Keratinocyte (primary cell): Measurements from ENCODE around the gene STX19. TPM values are rescaled to one million over a fixed set of nuclear protein-coding genes. Genes with fewer than 3 reads are reported as not detected.
A peak's percentile ranks its signal among the peaks of the same experiment; 100 is the strongest.

ENCODE experiments used
- DNase-seq: peaks from one replicate; pipeline ENCODE4 v3.0.0-alpha.2; 2011; ENCODE audit warnings: low read depth, missing footprints, low spot score
- FAIRE-seq: peaks from 2 replicates; lab custom pipeline; 2011; peaks lifted over from hg19 to GRCh38; lab: Jason Lieb, UNC
- H2AFZ ChIP-seq: 2 replicates; pipeline ENCODE4 v1.6.0; 2012; ENCODE audit warnings: low read length, control low read depth, inconsistent platforms; ENCODE audit not compliant: control insufficient read depth
- H3K27ac ChIP-seq: 2 replicates; pipeline ENCODE4 v1.5.1; 2011; ENCODE audit warnings: low read length; ENCODE audit not compliant: control insufficient read depth, insufficient read depth
- H3K27me3 ChIP-seq: 3 replicates; pipeline ENCODE4 v1.6.0; 2011; ENCODE audit warnings: low read length; ENCODE audit not compliant: control insufficient read depth, insufficient read depth; ENCODE audit errors: extremely low read depth
- H3K36me3 ChIP-seq, 2 experiments: 2 replicates in 1 of 2; 3 replicates in 1 of 2; pipeline ENCODE4 v1.5.1; 2011; ENCODE audit warnings: low read length in 2 of 2, mild to moderate bottlenecking in 1 of 2; ENCODE audit not compliant: control insufficient read depth in 2 of 2, insufficient read depth in 2 of 2; ENCODE audit errors: extremely low read depth in 1 of 2
- H3K4me1 ChIP-seq: 3 replicates; pipeline ENCODE4 v1.5.1; 2011; ENCODE audit warnings: low read length; ENCODE audit not compliant: control insufficient read depth, insufficient read depth; ENCODE audit errors: extremely low read depth
- H3K4me2 ChIP-seq: 3 replicates; pipeline ENCODE4 v1.6.0; 2011; ENCODE audit warnings: low read depth, low read length; ENCODE audit not compliant: control insufficient read depth, insufficient read depth; ENCODE audit errors: extremely low read depth
- H3K4me3 ChIP-seq, 3 experiments: fragments of 200-600 bp in 1 of 3; sonication (generic) in 1 of 3; 2 replicates in 2 of 3; 3 replicates in 1 of 3; pipeline ENCODE4 v1.5.1; 2011 to 2016; ENCODE audit warnings: low read length in 3 of 3, mild to moderate bottlenecking in 3 of 3, control low read depth in 2 of 3, inconsistent platforms in 1 of 3, low read depth in 1 of 3, mixed read lengths in 1 of 3, mixed run types in 1 of 3, moderate library complexity in 1 of 3; ENCODE audit not compliant: control insufficient read depth in 2 of 3, insufficient read depth in 2 of 3; ENCODE audit errors: extremely low read depth in 1 of 3
- H3K79me2 ChIP-seq: 2 replicates; pipeline ENCODE4 v1.6.0; 2012; ENCODE audit warnings: low read length; ENCODE audit not compliant: control insufficient read depth, insufficient read depth
- H3K9ac ChIP-seq: 3 replicates; pipeline ENCODE4 v1.6.0; 2011; ENCODE audit warnings: low read length; ENCODE audit not compliant: control insufficient read depth, insufficient read depth; ENCODE audit errors: extremely low read depth
- H3K9me1 ChIP-seq: 3 replicates; pipeline ENCODE4 v1.6.0; 2011; ENCODE audit warnings: low read length; ENCODE audit not compliant: control insufficient read depth, insufficient read depth; ENCODE audit errors: extremely low read depth
- H3K9me3 ChIP-seq: 2 replicates; pipeline ENCODE4 v1.5.1; 2012; ENCODE audit warnings: low read depth, low read length; ENCODE audit not compliant: control insufficient read depth
- H4K20me1 ChIP-seq: 3 replicates; pipeline ENCODE4 v1.6.0; 2011; ENCODE audit warnings: low read length; ENCODE audit not compliant: control insufficient read depth, insufficient read depth; ENCODE audit errors: extremely low read depth
- EZH2 ChIP-seq: IDR thresholded peaks from one replicate; pipeline ENCODE4 v1.6.1; 2012; ENCODE audit warnings: inconsistent platforms, mild to moderate bottlenecking, low read length, moderate library complexity
- dilution Hi-C: fragments of 300-500 bp; cut with MboI; formaldehyde crosslinking; loops from one replicate; pipeline ENCODE4 v1.7.0; 2020; ENCODE audit warnings: low sequenced_read_pairs; ENCODE audit not compliant: extremely low pct_ligation_motif_present
- polyA plus RNA-seq, 5 experiments: library from polyadenylated mRNA; depleted of rRNA in 3 of 5; stranded (reverse) in 3 of 5; stranded (forward) in 1 of 5; unstranded in 1 of 5; fragments of >200 nt; gene quantifications; 1 replicate in 1 of 5; 2 replicates in 3 of 5; 3 replicates in 1 of 5; pipeline versions ENCODE4 v1.2.1 to v1.2.3, GENCODE V29; 2011 to 2012; ENCODE audit warnings: missing spikeins in 2 of 5, low read depth in 1 of 5, low replicate concordance in 1 of 5
- TF ChIP-seq, protein P1 (sequence below), 3 experiments: IDR thresholded peaks in 1 of 3; conservative IDR thresholded peaks in 1 of 3; optimal IDR thresholded peaks in 1 of 3; 2 replicates in 2 of 3; 3 replicates in 1 of 3; pipeline versions ENCODE3 to v1.5.1; 2011; ENCODE audit warnings: low read length in 3 of 3, mild to moderate bottlenecking in 3 of 3, moderate library complexity in 2 of 3, control low read depth in 1 of 3, inconsistent platforms in 1 of 3; ENCODE audit not compliant: insufficient read depth in 2 of 3; ENCODE audit errors: extremely low read depth in 1 of 3

STX19 gene
- polyA plus RNA-seq, 1 donor (not counting 4 experiments of a cell fraction or from before 2014, with no cell fraction given) = 0.30 TPM

DNA sequence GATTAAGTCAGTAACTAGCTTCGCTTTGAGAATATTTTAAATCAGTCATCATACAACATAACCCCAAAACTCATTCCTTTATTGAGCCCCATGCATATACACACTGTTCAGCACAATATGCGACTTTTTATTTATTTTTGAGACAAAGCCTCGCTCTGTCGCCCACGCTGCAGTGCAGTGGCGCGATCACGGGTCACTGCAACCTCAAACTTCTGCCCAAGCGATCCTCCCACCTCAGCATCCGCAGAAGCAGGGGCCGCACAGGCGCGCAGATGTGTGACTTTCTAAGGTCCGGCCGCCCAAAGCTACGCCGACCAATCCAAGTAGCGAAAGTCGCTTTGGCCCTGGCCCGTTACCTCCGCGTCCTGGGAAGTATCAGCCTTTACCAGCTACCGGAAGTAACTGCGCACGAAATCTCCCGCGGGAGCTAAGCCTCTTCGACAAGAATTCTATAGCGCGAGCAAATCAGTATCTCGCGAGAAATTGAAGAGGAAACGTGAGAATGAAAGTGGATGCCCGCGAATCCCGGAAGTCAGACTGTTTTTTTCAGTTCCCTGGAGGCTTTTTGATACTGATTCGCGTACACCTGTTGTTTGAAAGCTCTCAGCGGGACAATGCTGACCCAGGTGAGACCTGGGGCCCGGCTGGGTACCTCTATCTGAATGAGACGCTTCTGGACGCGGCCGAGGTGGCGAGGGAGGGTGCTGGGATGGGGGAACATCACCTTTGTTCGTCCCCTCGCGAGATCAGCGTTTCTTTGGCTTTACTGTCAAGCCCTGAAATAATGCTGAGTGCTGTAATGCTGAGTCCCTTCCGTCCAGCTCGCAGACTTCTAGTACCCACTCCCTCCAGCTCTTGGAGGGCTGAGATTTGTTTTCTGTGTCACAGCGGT, 34.4 kb upstream of the STX19 start, which contains the start of the genes DHFR2 and NSUN3:
Gene DHFR2 (minus strand): TSS at position 404 of the 892 bp plus-strand sequence. CDS start 1,405 bp downstream, outside the sequence.
Gene NSUN3 (plus strand): TSS at position 549 of the 892 bp plus-strand sequence. CDS start 66 bp downstream, at position 615.
- H3K4me1 ChIP-seq = no peaks in the 10 kb centered on the region
- H3K4me3 ChIP-seq = peak within 1 kb of the TSS; percentile 66 to 97 (median 91)
- dilution Hi-C loops = no loop called here
- peaks cover 0 to 2% of the 10 kb centered on the region in 2 experiments for H3K36me3 ChIP-seq
- H3K27ac ChIP-seq = peak within 1 kb of the TSS; percentile 95
- FAIRE-seq (peak; percentile 66), DNase-seq (peak; percentile 65)
- H3K9ac ChIP-seq = peak within 1 kb of the TSS; percentile 97
- TF ChIP-seq, protein P1, sequence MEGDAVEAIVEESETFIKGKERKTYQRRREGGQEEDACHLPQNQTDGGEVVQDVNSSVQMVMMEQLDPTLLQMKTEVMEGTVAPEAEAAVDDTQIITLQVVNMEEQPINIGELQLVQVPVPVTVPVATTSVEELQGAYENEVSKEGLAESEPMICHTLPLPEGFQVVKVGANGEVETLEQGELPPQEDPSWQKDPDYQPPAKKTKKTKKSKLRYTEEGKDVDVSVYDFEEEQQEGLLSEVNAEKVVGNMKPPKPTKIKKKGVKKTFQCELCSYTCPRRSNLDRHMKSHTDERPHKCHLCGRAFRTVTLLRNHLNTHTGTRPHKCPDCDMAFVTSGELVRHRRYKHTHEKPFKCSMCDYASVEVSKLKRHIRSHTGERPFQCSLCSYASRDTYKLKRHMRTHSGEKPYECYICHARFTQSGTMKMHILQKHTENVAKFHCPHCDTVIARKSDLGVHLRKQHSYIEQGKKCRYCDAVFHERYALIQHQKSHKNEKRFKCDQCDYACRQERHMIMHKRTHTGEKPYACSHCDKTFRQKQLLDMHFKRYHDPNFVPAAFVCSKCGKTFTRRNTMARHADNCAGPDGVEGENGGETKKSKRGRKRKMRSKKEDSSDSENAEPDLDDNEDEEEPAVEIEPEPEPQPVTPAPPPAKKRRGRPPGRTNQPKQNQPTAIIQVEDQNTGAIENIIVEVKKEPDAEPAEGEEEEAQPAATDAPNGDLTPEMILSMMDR (optimal IDR thresholded peaks at IDR 0.05 in 1 of 3, IDR thresholded peaks at IDR 0.05 in 1 of 3, conservative IDR thresholded peaks at IDR 0.05 in 1 of 3; ENCODE audit: extremely low read depth in 1 of 3, insufficient read depth in 2 of 3, low read length in 3 of 3) = no peak
- no peak for TF ChIP-seq EZH2
- peak within 1 kb of the TSS; percentile 96 for H2AFZ ChIP-seq
- H4K20me1 ChIP-seq = no peaks in the 10 kb centered on the region
- H3K9me1 ChIP-seq = no peaks in the 10 kb centered on the region
- H3K79me2 ChIP-seq = no peaks in the 10 kb centered on the region
- peak within 1 kb of the TSS; percentile 78 for H3K4me2 ChIP-seq
- H3K9me3 ChIP-seq = no peaks in the 10 kb centered on the region
- H3K27me3 ChIP-seq = no peaks in the 10 kb centered on the region

DNA sequence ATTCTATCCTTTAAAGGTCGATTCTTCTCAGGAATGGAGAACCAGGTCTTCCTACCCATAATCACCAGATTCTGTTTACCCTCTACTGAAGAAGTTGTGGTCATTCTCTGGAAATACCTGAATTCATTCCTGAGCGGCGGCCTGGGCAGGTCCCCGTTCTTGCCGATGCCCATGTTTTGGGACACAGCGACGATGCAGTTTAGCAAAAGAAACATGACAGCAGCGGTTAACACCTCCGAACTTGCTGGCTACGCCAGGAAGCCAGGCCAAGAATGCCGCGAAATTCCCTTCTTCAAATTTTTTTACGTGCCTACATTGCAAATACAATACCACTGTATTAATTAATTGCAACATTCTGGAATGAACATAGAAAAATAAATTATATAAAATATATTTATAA, 32.9 kb upstream of the STX19 start:
- no peak overlapping the region for H3K4me3 ChIP-seq
- H4K20me1 ChIP-seq = no peaks in the 10 kb centered on the region
- DNase-seq (no peak), FAIRE-seq (no peak)
- H3K27me3 ChIP-seq = no peaks in the 10 kb centered on the region
- dilution Hi-C loops = no loop called here
- H3K36me3 ChIP-seq = peaks cover 0 to 2% of the 10 kb centered on the region in 2 experiments
- TF ChIP-seq, protein P1 (optimal IDR thresholded peaks at IDR 0.05 in 1 of 3, IDR thresholded peaks at IDR 0.05 in 1 of 3, conservative IDR thresholded peaks at IDR 0.05 in 1 of 3; ENCODE audit: extremely low read depth in 1 of 3, insufficient read depth in 2 of 3, low read length in 3 of 3) = no peak
- TF ChIP-seq EZH2 = no peak
- no peak overlapping the region for H3K27ac ChIP-seq
- H3K9me3 ChIP-seq = no peaks in the 10 kb centered on the region
- H3K4me2 ChIP-seq = no peak overlapping the region
- no peak overlapping the region for H3K9ac ChIP-seq
- H3K4me1 ChIP-seq = no peaks in the 10 kb centered on the region
- H3K79me2 ChIP-seq = no peaks in the 10 kb centered on the region
- H2AFZ ChIP-seq = no peak overlapping the region
- H3K9me1 ChIP-seq = no peaks in the 10 kb centered on the region
